ENCODE results near the gene CATSPER4.

Gene CATSPER4

GRCh38 chr1:26188477-26188876, 1.9 kb upstream of the CATSPER4 start:
- in situ Hi-C loops (cut with MboI; ENCODE audit: low pct_unique_long_range_greater_than_20kb, low sequenced_read_pairs), result no loop called here
- DNase-seq, result no peak

- no peak for DNase-seq
- in situ Hi-C loops (cut with MboI; ENCODE audit: low pct_unique_long_range_greater_than_20kb, low sequenced_read_pairs), result no loop called here
These were observed 1.1 kb upstream of the CATSPER4 start for GRCh38 chr1:26189331-26189730.

GRCh38 chr1:26189751-26190275, 589 bp upstream of the CATSPER4 start:
- in situ Hi-C loops (cut with MboI; ENCODE audit: low pct_unique_long_range_greater_than_20kb, low sequenced_read_pairs), result no loop called here
- DNase-seq, result no peak

- DNase-seq, result no peak
- in situ Hi-C loops (cut with MboI; ENCODE audit: low pct_unique_long_range_greater_than_20kb, low sequenced_read_pairs), result no loop called here
These were observed 1.3 kb downstream of the CATSPER4 start for GRCh38 chr1:26191739-26192138.

- in situ Hi-C loops (cut with MboI; ENCODE audit: low pct_unique_long_range_greater_than_20kb, low sequenced_read_pairs), result no loop called here
These were observed 5.4 kb downstream of the CATSPER4 start for GRCh38 chr1:26195805-26196204.

GRCh38 chr1:26197301-26197700, 6.9 kb downstream of the CATSPER4 start:
- in situ Hi-C loops (cut with MboI; ENCODE audit: low pct_unique_long_range_greater_than_20kb, low sequenced_read_pairs), result no loop called here
- DNase-seq, result no peak

More at GRCh38 chr1:26195805-26196204, 5.4 kb downstream of the CATSPER4 start:
- no peak for DNase-seq

- in situ Hi-C loops (cut with MboI; ENCODE audit: low pct_unique_long_range_greater_than_20kb, low sequenced_read_pairs), result no loop called here
- DNase-seq, result no peak
These were observed 7.4 kb downstream of the CATSPER4 start for GRCh38 chr1:26197813-26198212.

GRCh38 chr1:26200413-26200812, 10.0 kb downstream of the CATSPER4 start:
- DNase-seq, result no peak
- in situ Hi-C loops (cut with MboI; ENCODE audit: low pct_unique_long_range_greater_than_20kb, low sequenced_read_pairs), result no loop called here

- no peak for DNase-seq
- in situ Hi-C loops (cut with MboI; ENCODE audit: low pct_unique_long_range_greater_than_20kb, low sequenced_read_pairs), result no loop called here
These were observed 13.4 kb downstream of the CATSPER4 start for GRCh38 chr1:26203642-26204318.

- in situ Hi-C loops (cut with MboI; ENCODE audit: low pct_unique_long_range_greater_than_20kb, low sequenced_read_pairs), result no loop called here
- no peak for DNase-seq
These were observed 19.9 kb downstream of the CATSPER4 start for GRCh38 chr1:26210147-26210870.

- DNase-seq, result no peak
- in situ Hi-C loops (cut with MboI; ENCODE audit: low pct_unique_long_range_greater_than_20kb, low sequenced_read_pairs), result no loop called here
These were observed 22.3 kb downstream of the CATSPER4 start for GRCh38 chr1:26212726-26213125.

GRCh38 chr1:26213335-26213905, 23.0 kb downstream of the CATSPER4 start:
- DNase-seq, result no peak
- in situ Hi-C loops (cut with MboI; ENCODE audit: low pct_unique_long_range_greater_than_20kb, low sequenced_read_pairs), result no loop called here

- no peak for DNase-seq
- in situ Hi-C loops (cut with MboI; ENCODE audit: low pct_unique_long_range_greater_than_20kb, low sequenced_read_pairs), result no loop called here
These were observed 24.8 kb downstream of the CATSPER4 start for GRCh38 chr1:26215246-26215645.

GRCh38 chr1:26218906-26219494, 28.6 kb downstream of the CATSPER4 start:
- DNase-seq, result no peak
- in situ Hi-C loops (cut with MboI; ENCODE audit: low pct_unique_long_range_greater_than_20kb, low sequenced_read_pairs), result no loop called here

- in situ Hi-C loops (cut with MboI; ENCODE audit: low pct_unique_long_range_greater_than_20kb, low sequenced_read_pairs), result no loop called here
- DNase-seq, result no peak
These were observed 30.0 kb downstream of the CATSPER4 start for GRCh38 chr1:26220199-26220912.

GRCh38 chr1:26221094-26221493, 30.7 kb downstream of the CATSPER4 start:
- DNase-seq, result no peak
- in situ Hi-C loops (cut with MboI; ENCODE audit: low pct_unique_long_range_greater_than_20kb, low sequenced_read_pairs), result no loop called here

GRCh38 chr1:26224606-26225005, 34.2 kb downstream of the CATSPER4 start:
- no peak for DNase-seq
- in situ Hi-C loops (cut with MboI; ENCODE audit: low pct_unique_long_range_greater_than_20kb, low sequenced_read_pairs), result no loop called here

- DNase-seq, result no peak
- in situ Hi-C loops (cut with MboI; ENCODE audit: low pct_unique_long_range_greater_than_20kb, low sequenced_read_pairs), result no loop called here
These were observed 34.8 kb downstream of the CATSPER4 start for GRCh38 chr1:26225033-26225831.
